Body of pancreas (tissue), 4 donors: Measurements from ENCODE around the gene PTK6. TPM values are rescaled to one million over a fixed set of nuclear protein-coding genes. Genes with fewer than 3 reads are reported as not detected.

Experiments
- ATAC-seq: fragments of 150-250 bp; one replicate; pipeline ENCODE4 v1.9.1; 2016
- DNase-seq, 4 donors: peaks; one replicate each; pipeline ENCODE4 v3.0.0-alpha.2; 2019
- H3K27ac ChIP-seq, 4 donors: fragments of 200-600 bp; sonication (generic); 1 replicate in 3 of 4; 2 replicates in 1 of 4; pipeline versions ENCODE4 v1.5.1 to v1.6.1; 2016 to 2019; ENCODE audit warnings: mild to moderate bottlenecking in 1 of 4, mixed read lengths in 1 of 4, moderate library complexity in 1 of 4
- H3K27me3 ChIP-seq, 2 donors: fragments of 200-600 bp; sonication (generic); one replicate each; pipeline ENCODE4 v1.6.0; 2016; ENCODE audit warnings: mild to moderate bottlenecking in 1 of 2
- H3K36me3 ChIP-seq, 2 donors: fragments of 200-600 bp; sonication (generic); replicated peaks in 1 of 2; 2 replicates each; pipeline ENCODE4 v1.5.1; 2016; ENCODE audit warnings: low read depth in 2 of 2; ENCODE audit not compliant: insufficient read depth in 1 of 2
- H3K4me1 ChIP-seq: fragments of 200-600 bp; sonication (generic); one replicate; pipeline ENCODE4 v1.6.0; 2016
- H3K4me3 ChIP-seq, 2 donors: fragments of 200-600 bp; sonication (generic); 1 replicate in 1 of 2; 2 replicates in 1 of 2; pipeline ENCODE4 v1.5.1; 2016 to 2019
- H3K9me3 ChIP-seq, 3 donors: fragments of 200-600 bp; sonication (generic); 1 replicate in 2 of 3; 2 replicates in 1 of 3; pipeline ENCODE4 v1.5.1; 2016
- CTCF ChIP-seq, 7 experiments: fragments of 450-650 bp in 4 of 7; fragments of 200-600 bp in 3 of 7; sonication (generic) in 3 of 7; IDR thresholded peaks; one replicate each; pipeline ENCODE4 v1.5.1; 2016 to 2019; ENCODE audit warnings: antibody characterized with exemption in 7 of 7
- POLR2A ChIP-seq, 3 donors: fragments of 450-650 bp; IDR thresholded peaks; one replicate each; pipeline ENCODE4 v1.6.1; 2016; ENCODE audit warnings: antibody characterized with exemption in 3 of 3, mild to moderate bottlenecking in 2 of 3
- WGBS, 2 donors: methylation state at CpG; one replicate each; pipeline ENCODE4 v1.1.5; 2017; 5-methylcytosine and 5-hydroxymethylcytosine counted together
- intact Hi-C: fragments of 100-400 bp; cut with DNase I; formaldehyde crosslinking; loops from one replicate; pipeline ENCODE4 v1.15.1; 2023
- total RNA-seq, 2 donors: library from RNA; depleted of rRNA; stranded (reverse); fragments of >200 nt; gene quantifications; one replicate each; pipeline ENCODE4 v1.1.0, GENCODE V29; 2016

Gene PTK6
- total RNA-seq, 2 donors from 2014 or later = 3.0 to 5.4 TPM

- WGBS, 2 donors = 47 to 83% methylated on average over 6 to 39 of the region's 49 CpGs
- Histone ChIP-seq H3K27ac (no peak overlapping the region), H3K4me1 (peaks cover 24% of the 10 kb centered on the region), H3K27me3 (no peaks in the 10 kb centered on the region), H3K4me3 (no peak overlapping the region), H3K36me3 (no peaks in the 10 kb centered on the region), H3K9me3 (no peaks in the 10 kb centered on the region)
- no peak for ATAC-seq
- TF ChIP-seq POLR2A (IDR thresholded peaks at IDR 0.05) = no peak
- no peak for TF ChIP-seq CTCF (IDR thresholded peaks at IDR 0.05)
- intact Hi-C loops = loop anchor here (10.0 kb wide), 1 partner anchor 424 kb away; the partner anchor contains the start of gene ZNF512B
- DNase-seq = no peak
These were observed 3.4 kb upstream of the PTK6 start for GRCh38 chr20:63540417-63541186.

- Histone ChIP-seq H3K27ac (peak overlapping the region in 2 of 4 donors; percentile 89), H3K36me3 (no peaks in the 10 kb centered on the region), H3K27me3 (no peaks in the 10 kb centered on the region), H3K9me3 (no peaks in the 10 kb centered on the region), H3K4me1 (peaks cover 24% of the 10 kb centered on the region), H3K4me3 (no peak overlapping the region)
- DNase-seq (no peak), ATAC-seq (no peak)
- intact Hi-C loops = loop anchor here (10.0 kb wide), 2 partner anchors 315 to 425 kb away; partner anchors contain the start of gene ZNF512B
- WGBS, 2 donors = 79 to 84% methylated on average over 6 to 27 of the region's 29 CpGs
- TF ChIP-seq POLR2A (IDR thresholded peaks at IDR 0.05) (no peak), CTCF (IDR thresholded peaks at IDR 0.05) (no peak)
These were observed 2.5 kb upstream of the PTK6 start for GRCh38 chr20:63539441-63540370.

- peaks cover 28% of the 10 kb centered on the region for H3K4me1 ChIP-seq
- WGBS, 2 donors = 60 to 73% methylated on average over 11 to 12 of the region's 12 CpGs
- no peaks in the 10 kb centered on the region for H3K27me3 ChIP-seq
- H3K27ac ChIP-seq = peak overlapping the region; percentile 46 to 89 (median 86)
- no peak overlapping the region for H3K4me3 ChIP-seq
- intact Hi-C loops = loop anchor here (10.0 kb wide), 1 partner anchor 316 kb away; no protein-coding TSS in a partner anchor
- DNase-seq (no peak), ATAC-seq (no peak)
- no peaks in the 10 kb centered on the region for H3K9me3 ChIP-seq
- peak in 1 of 3 donors; percentile 12 for TF ChIP-seq POLR2A (IDR thresholded peaks at IDR 0.05)
- TF ChIP-seq CTCF (IDR thresholded peaks at IDR 0.05) = no peak
- no peaks in the 10 kb centered on the region for H3K36me3 ChIP-seq
These were observed 1.9 kb upstream of the PTK6 start for GRCh38 chr20:63539092-63539430.

- intact Hi-C loops = loop anchor here (10.0 kb wide), 1 partner anchor 316 kb away; no protein-coding TSS in a partner anchor
- peak; percentile 88 to 98 (median 96) for DNase-seq
- TF ChIP-seq CTCF (IDR thresholded peaks at IDR 0.05) (peak in 2 of 7 experiments; percentile 14 to 18), POLR2A (IDR thresholded peaks at IDR 0.05) (peak in 1 of 3 donors; percentile 39)
- Histone ChIP-seq H3K27me3 (no peaks in the 10 kb centered on the region), H3K4me3 (no peak overlapping the region), H3K9me3 (no peaks in the 10 kb centered on the region), H3K27ac (peak overlapping the region; percentile 46 to 89 (median 86)), H3K36me3 (no peaks in the 10 kb centered on the region), H3K4me1 (peaks cover 34% of the 10 kb centered on the region)
- ATAC-seq = peak; percentile 58
- WGBS, 2 donors = 11 to 14% methylated on average over 9 to 27 of the region's 27 CpGs
These were observed 1.3 kb upstream of the PTK6 start for GRCh38 chr20:63538204-63539091.
